ENCODE data around the gene FAM13A. TPM values are rescaled to one million over a fixed set of nuclear protein-coding genes. Genes with fewer than 3 reads are reported as not detected.
"Not testable (repeated sequence)": the region's sequence is repeated elsewhere in the genome, so short reads cannot be mapped to it uniquely, and the experiment has no call there.

The FAM13A gene
- total RNA-seq, 4 donors from 2014 or later = 157 to 327 (median 202) TPM

GRCh38 chr4:88911246-88912212 lies 145.5 kb downstream of the FAM13A start:
- H3K27ac ChIP-seq = no peak overlapping the region
- no peak overlapping the region for H3K4me3 ChIP-seq (replicated peaks in 1 of 3)
- no peaks in the 10 kb centered on the region for H3K36me3 ChIP-seq
- intact Hi-C loops (cut with DNase I) = no loop called here
- TF ChIP-seq CTCF (IDR thresholded peaks at IDR 0.05) (no peak), POLR2A (IDR thresholded peaks at IDR 0.05) (no peak)
- no peaks in the 10 kb centered on the region for H3K27me3 ChIP-seq
- DNase-seq = no peak
- no peaks in the 10 kb centered on the region for H3K9me3 ChIP-seq
- 93% methylated on average over 5 of the region's 5 CpGs for WGBS, 2 donors
- no peaks in the 10 kb centered on the region for H3K4me1 ChIP-seq

GRCh38 chr4:88910101-88910500 lies 146.9 kb downstream of the FAM13A start:
- H3K4me1 ChIP-seq = no peaks in the 10 kb centered on the region
- H3K4me3 ChIP-seq (replicated peaks in 1 of 3) = no peak overlapping the region
- DNase-seq = no peak
- no peak overlapping the region for H3K27ac ChIP-seq
- H3K27me3 ChIP-seq = no peaks in the 10 kb centered on the region
- H3K36me3 ChIP-seq = no peaks in the 10 kb centered on the region
- no peaks in the 10 kb centered on the region for H3K9me3 ChIP-seq
- WGBS, 2 donors = 72 to 98% methylated on average over 2 of the region's 2 CpGs
- intact Hi-C loops (cut with DNase I) = no loop called here
- no peak for TF ChIP-seq POLR2A (IDR thresholded peaks at IDR 0.05)

- WGBS, 2 donors = 86 to 90% methylated on average over 3 of the region's 3 CpGs
- intact Hi-C loops (cut with DNase I) = no loop called here
- Histone ChIP-seq H3K27me3 (no peaks in the 10 kb centered on the region), H3K4me3 (replicated peaks in 1 of 3) (no peak overlapping the region), H3K9me3 (no peaks in the 10 kb centered on the region), H3K36me3 (no peaks in the 10 kb centered on the region), H3K4me1 (no peaks in the 10 kb centered on the region), H3K27ac (no peak overlapping the region)
- no peak for DNase-seq
- no peak for TF ChIP-seq CTCF (IDR thresholded peaks at IDR 0.05)
- no peak for TF ChIP-seq POLR2A (IDR thresholded peaks at IDR 0.05)
Observed at GRCh38 chr4:88908521-88908920, 148.5 kb downstream of the FAM13A start.

- TF ChIP-seq CTCF (IDR thresholded peaks at IDR 0.05) (no peak), POLR2A (IDR thresholded peaks at IDR 0.05) (no peak)
- no peaks in the 10 kb centered on the region for H3K9me3 ChIP-seq
- no peaks in the 10 kb centered on the region for H3K27me3 ChIP-seq
- DNase-seq = no peak
- no peak overlapping the region for H3K4me3 ChIP-seq (replicated peaks in 1 of 3)
- H3K36me3 ChIP-seq = no peaks in the 10 kb centered on the region
- H3K27ac ChIP-seq = no peak overlapping the region
- 96 to 100% methylated on average over 1 of the region's 1 CpG for WGBS, 2 donors
- intact Hi-C loops (cut with DNase I) = no loop called here
- H3K4me1 ChIP-seq = no peaks in the 10 kb centered on the region
Observed at GRCh38 chr4:88908003-88908402, 149.0 kb downstream of the FAM13A start.

- no peak overlapping the region for H3K4me3 ChIP-seq (replicated peaks in 1 of 3)
- H3K4me1 ChIP-seq = no peaks in the 10 kb centered on the region
- WGBS, 2 donors = 89 to 98% methylated on average over 5 of the region's 5 CpGs
- H3K27ac ChIP-seq = no peak overlapping the region
- TF ChIP-seq CTCF (IDR thresholded peaks at IDR 0.05) = no peak
- no peak for TF ChIP-seq POLR2A (IDR thresholded peaks at IDR 0.05)
- H3K9me3 ChIP-seq = no peaks in the 10 kb centered on the region
- no peaks in the 10 kb centered on the region for H3K27me3 ChIP-seq
- intact Hi-C loops (cut with DNase I) = no loop called here
- DNase-seq = no peak
- H3K36me3 ChIP-seq = no peaks in the 10 kb centered on the region
Observed at GRCh38 chr4:88907478-88907877, 149.5 kb downstream of the FAM13A start.

GRCh38 chr4:88904240-88904639 lies 152.7 kb downstream of the FAM13A start:
- 96 to 97% methylated on average over 3 of the region's 3 CpGs for WGBS, 2 donors
- intact Hi-C loops (cut with DNase I); H3K9me3 ChIP-seq: not testable (repeated sequence)

More at GRCh38 chr4:88904240-88904639, 152.7 kb downstream of the FAM13A start:
- not testable (repeated sequence) for H3K4me1 ChIP-seq; H3K36me3 ChIP-seq; H3K27ac ChIP-seq; H3K27me3 ChIP-seq; DNase-seq; H3K4me3 ChIP-seq (replicated peaks in 1 of 3)
